Endothelial cell of umbilical vein (primary cell): Measurements from ENCODE around the gene PPM1H. TPM values are rescaled to one million over a fixed set of nuclear protein-coding genes. Genes with fewer than 3 reads are reported as not detected.

Experiments used
- BruUV-seq: library from RNA; stranded (reverse); fragments of 400-500 nt; replicated peaks from 2 replicates; lab custom pipeline; 2021; lab: Mats Ljungman, UMichigan
- CTCF ChIA-PET: fragments of 300-600, 350-600 bp; sonication (Branson Sonifier 250); formaldehyde crosslinking; loops from one replicate; lab custom pipeline; 2021; ENCODE audit warnings: antibody characterized with exemption, inconsistent platforms; lab: Charles Lee
- POLR2A ChIA-PET: fragments of 300-600, 350-600 bp; sonication (Branson Sonifier 250); formaldehyde crosslinking; loops from one replicate; lab custom pipeline; 2021; ENCODE audit warnings: antibody characterized with exemption, inconsistent platforms; lab: Charles Lee
- DNase-seq: peaks from one replicate; pipeline ENCODE4 v3.0.0-alpha.2; 2011; ENCODE audit warnings: low read depth, low spot score
- FAIRE-seq: peaks from 2 replicates; lab custom pipeline; 2011; peaks lifted over from hg19 to GRCh38; lab: Jason Lieb, UNC
- H2AFZ ChIP-seq: 2 replicates; pipeline ENCODE4 v1.6.0; 2012; ENCODE audit warnings: low read depth, low read length, control low read depth, inconsistent platforms
- H3K27ac ChIP-seq: 2 replicates; pipeline ENCODE4 v1.5.1; 2011; ENCODE audit warnings: low read depth, mild to moderate bottlenecking, control low read depth, low read length, moderate library complexity; ENCODE audit not compliant: insufficient read depth
- H3K27me3 ChIP-seq, 2 experiments: 2 replicates each; pipeline versions ENCODE4 v1.6.0 to v1.6.1; 2011; ENCODE audit warnings: low read length in 2 of 2, mixed read lengths in 1 of 2; ENCODE audit not compliant: control insufficient read depth in 2 of 2, insufficient read depth in 2 of 2
- H3K36me3 ChIP-seq, 2 experiments: 2 replicates in 1 of 2; 3 replicates in 1 of 2; pipeline ENCODE4 v1.5.1; 2011; ENCODE audit warnings: low read length in 2 of 2, mild to moderate bottlenecking in 1 of 2, moderate library complexity in 1 of 2; ENCODE audit not compliant: control insufficient read depth in 2 of 2, insufficient read depth in 2 of 2; ENCODE audit errors: extremely low read depth in 1 of 2
- H3K4me1 ChIP-seq: 3 replicates; pipeline ENCODE4 v1.5.1; 2011; ENCODE audit warnings: mild to moderate bottlenecking, low read length; ENCODE audit not compliant: control insufficient read depth, insufficient read depth; ENCODE audit errors: extremely low read depth
- H3K4me2 ChIP-seq: 2 replicates; pipeline ENCODE4 v1.6.1; 2011; ENCODE audit warnings: low read length, control low read depth, mixed read lengths; ENCODE audit not compliant: insufficient read depth
- H3K4me3 ChIP-seq, 3 experiments: fragments of 200-600 bp in 1 of 3; sonication (generic), shearing (Covaris generic) in 1 of 3; replicated peaks in 1 of 3; 2 replicates each; pipeline ENCODE4 v1.5.1; 2011 to 2016; ENCODE audit warnings: control low read depth in 3 of 3, low read length in 3 of 3, mild to moderate bottlenecking in 2 of 3, inconsistent platforms in 1 of 3, low read depth in 1 of 3, moderate library complexity in 1 of 3; ENCODE audit not compliant: insufficient read depth in 1 of 3
- H3K79me2 ChIP-seq: 2 replicates; pipeline ENCODE4 v1.6.0; 2012; ENCODE audit warnings: low read length, inconsistent platforms; ENCODE audit not compliant: control insufficient read depth, insufficient read depth
- H3K9ac ChIP-seq: replicated peaks from 2 replicates; pipeline ENCODE3; 2011; ENCODE audit warnings: low read length, control low read depth; ENCODE audit not compliant: insufficient read depth; ENCODE audit errors: extremely low read depth
- H3K9me1 ChIP-seq: replicated peaks from 3 replicates; pipeline ENCODE4 v1.6.0; 2011; ENCODE audit warnings: mild to moderate bottlenecking, low read length; ENCODE audit not compliant: control insufficient read depth, insufficient read depth; ENCODE audit errors: extremely low read depth
- H3K9me3 ChIP-seq: replicated peaks from 2 replicates; pipeline ENCODE4 v1.5.1; 2012; ENCODE audit warnings: low read length, inconsistent platforms; ENCODE audit not compliant: control insufficient read depth, insufficient read depth
- H4K20me1 ChIP-seq: replicated peaks from 2 replicates; pipeline ENCODE3; 2011; ENCODE audit warnings: mild to moderate bottlenecking, low read length; ENCODE audit not compliant: control insufficient read depth, insufficient read depth; ENCODE audit errors: extremely low read depth
- EZH2 ChIP-seq: IDR thresholded peaks from 2 replicates; pipeline ENCODE4 v1.6.1; 2012; ENCODE audit warnings: borderline replicate concordance, low read depth, mild to moderate bottlenecking, moderate library complexity, low read length, inconsistent platforms; ENCODE audit not compliant: severe bottlenecking
- FOS ChIP-seq: IDR thresholded peaks from 2 replicates; pipeline ENCODE4 v1.6.1; 2011; ENCODE audit warnings: mild to moderate bottlenecking, low read length, moderate library complexity, borderline replicate concordance; ENCODE audit not compliant: insufficient read depth
- GATA2 ChIP-seq: IDR thresholded peaks from 2 replicates; pipeline ENCODE4 v1.7.0; 2011; ENCODE audit warnings: low read depth, mild to moderate bottlenecking, moderate library complexity, mixed read lengths, low read length; ENCODE audit not compliant: insufficient read length, insufficient read depth
- JUN ChIP-seq: IDR thresholded peaks from 2 replicates; pipeline ENCODE4 v1.6.1; 2011; ENCODE audit warnings: borderline replicate concordance, low read depth; ENCODE audit not compliant: insufficient read length, insufficient read depth
- MAX ChIP-seq: IDR thresholded peaks from 2 replicates; pipeline ENCODE4 v1.6.1; 2011; ENCODE audit not compliant: insufficient read depth, insufficient read length
- MYC ChIP-seq: IDR thresholded peaks from one replicate; pipeline ENCODE4 v1.6.1; 2011; ENCODE audit warnings: mild to moderate bottlenecking, low read depth, low read length
- POLR2A ChIP-seq: IDR thresholded peaks from 2 replicates; pipeline ENCODE4 v1.6.1; 2012; ENCODE audit warnings: low read depth, mild to moderate bottlenecking, control low read depth, low read length
- POLR2AphosphoS5 ChIP-seq: IDR thresholded peaks from 2 replicates; pipeline ENCODE4 v1.6.1; 2012; ENCODE audit warnings: low read depth, mild to moderate bottlenecking, control low read depth, low read length, moderate library complexity; ENCODE audit not compliant: insufficient read depth
- dilution Hi-C: fragments of 300-500 bp; cut with MboI; formaldehyde crosslinking; loops from one replicate; pipeline ENCODE4 v1.15.0; 2019; ENCODE audit warnings: low sequenced_read_pairs; ENCODE audit not compliant: extremely low pct_ligation_motif_present
- intact Hi-C: fragments of 100-400 bp; cut with micrococcal nuclease; formaldehyde crosslinking; loops from one replicate; pipeline ENCODE4 v1.10.0; 2022
- polyA plus RNA-seq, 4 experiments: library from polyadenylated mRNA; depleted of rRNA in 3 of 4; stranded (reverse) in 3 of 4; unstranded in 1 of 4; fragments of >200 nt; gene quantifications; 2 replicates each; pipeline versions ENCODE4 v1.2.1 to v1.2.3, GENCODE V29; 2011 to 2012; ENCODE audit warnings: missing spikeins in 1 of 4
- total RNA-seq: library from RNA; stranded (reverse); gene quantifications from 2 replicates; pipeline ENCODE4 v1.2.3, GENCODE V29; 2021
- TF ChIP-seq, protein P1 (sequence below), 2 donors: IDR thresholded peaks; 1 replicate in 1 of 2; 2 replicates in 1 of 2; pipeline ENCODE4 v1.5.1; 2011; ENCODE audit warnings: low read length in 2 of 2, mild to moderate bottlenecking in 2 of 2, moderate library complexity in 2 of 2, control low read depth in 1 of 2, inconsistent platforms in 1 of 2, low read depth in 1 of 2; ENCODE audit not compliant: insufficient read depth in 1 of 2; ENCODE audit errors: extremely low read depth in 1 of 2

Gene PPM1H
- total and polyA plus RNA-seq, 2 donors (not counting 3 experiments of a cell fraction or from before 2014, with no cell fraction given), result 1.0 to 7.2 TPM

DNA sequence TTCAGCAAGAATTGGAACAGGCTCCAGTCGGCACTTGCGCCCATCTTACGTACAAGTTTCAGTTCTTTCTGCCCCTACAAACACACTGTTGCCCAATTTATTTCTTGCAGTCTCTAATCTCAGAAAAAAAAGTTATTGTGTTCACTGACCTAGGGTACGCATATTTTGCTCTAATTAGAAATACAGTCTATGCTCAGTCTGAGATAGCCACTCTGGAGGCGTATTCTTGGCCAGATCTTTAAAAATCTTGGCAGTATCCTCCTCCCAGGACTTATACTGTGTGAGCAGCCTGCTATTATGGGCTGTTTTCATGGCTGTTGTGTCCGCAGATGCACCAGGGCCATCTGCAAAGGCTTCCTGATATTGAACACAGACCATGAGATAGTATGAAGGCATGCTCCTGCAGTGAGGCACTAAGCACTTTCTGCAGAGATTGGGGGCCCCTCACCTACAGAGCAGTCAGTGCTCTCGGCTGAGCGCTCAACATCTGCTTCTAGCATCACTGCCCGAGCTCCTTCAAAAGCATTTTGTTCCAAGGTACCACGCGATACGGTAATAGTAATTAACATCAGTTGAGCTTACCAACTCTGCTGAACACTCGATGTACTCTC, 57.9 kb downstream of the PPM1H start:
- H3K9ac ChIP-seq, result no peak overlapping the region
- no peaks in the 10 kb centered on the region for H3K36me3 ChIP-seq
- H3K4me2 ChIP-seq, result no peak overlapping the region
- FAIRE-seq, result no peak
- CTCF ChIA-PET, result no interaction called here
- intact Hi-C loops, result no loop called here
- H3K79me2 ChIP-seq, result no peaks in the 10 kb centered on the region
- no TSS peak for BruUV-seq
- no peaks in the 10 kb centered on the region for H3K9me1 ChIP-seq
- peaks cover 4 to 6% of the 10 kb centered on the region in 2 experiments for H3K27me3 ChIP-seq
- no peak overlapping the region for H3K27ac ChIP-seq
- dilution Hi-C loops, result no loop called here
- DNase-seq, result no peak
- no peaks in the 10 kb centered on the region for H3K9me3 ChIP-seq
- H2AFZ ChIP-seq, result no peak overlapping the region
- H3K4me1 ChIP-seq, result no peaks in the 10 kb centered on the region
- TF ChIP-seq FOS, result no peak
- POLR2A ChIA-PET, result no interaction called here
- no peaks in the 10 kb centered on the region for H4K20me1 ChIP-seq
- H3K4me3 ChIP-seq, result no peak overlapping the region

DNA sequence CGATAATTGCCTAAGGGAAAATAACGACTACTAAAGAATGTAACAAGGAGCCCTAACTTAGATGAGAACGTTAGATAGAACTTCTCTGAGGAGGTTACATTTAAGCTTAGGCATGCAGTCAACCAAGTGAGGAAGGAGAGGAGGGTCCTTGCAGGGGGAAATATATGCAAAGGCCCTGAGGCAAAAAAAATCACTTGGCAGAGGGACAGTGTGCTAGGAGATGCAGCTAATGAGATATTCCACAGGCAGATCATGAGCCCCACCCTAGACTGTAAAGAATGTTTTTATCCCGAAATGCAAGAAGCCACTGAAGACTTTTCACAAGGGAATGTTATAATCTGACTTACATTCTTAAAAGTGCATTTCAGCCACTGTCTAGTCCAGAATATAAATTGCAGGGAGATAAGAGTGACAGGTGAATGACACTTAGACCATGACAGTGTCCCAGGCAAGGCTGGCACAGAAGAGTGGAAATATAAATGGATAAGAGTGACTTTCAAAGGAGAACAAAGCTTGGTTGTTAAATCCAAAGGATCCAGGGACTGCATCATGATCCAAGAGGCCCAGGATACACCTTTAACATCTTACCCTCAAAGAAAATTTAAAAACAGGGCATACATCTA, 61.0 kb downstream of the PPM1H start:
- no peaks in the 10 kb centered on the region for H4K20me1 ChIP-seq
- dilution Hi-C loops (no loop called here), intact Hi-C loops (no loop called here)
- BruUV-seq, result no TSS peak
- DNase-seq (no peak), FAIRE-seq (no peak)
- H3K4me3 ChIP-seq, result no peak overlapping the region
- ChIA-PET CTCF (interaction anchor here (1.0 kb wide), 1 partner anchor 29 kb away, joined by 3 read pairs; no protein-coding TSS in a partner anchor), POLR2A (no interaction called here)
- H3K4me1 ChIP-seq, result no peaks in the 10 kb centered on the region
- H2AFZ ChIP-seq, result no peak overlapping the region
- no peaks in the 10 kb centered on the region for H3K9me1 ChIP-seq
- no peaks in the 10 kb centered on the region for H3K9me3 ChIP-seq
- no peak overlapping the region for H3K9ac ChIP-seq
- no peak overlapping the region for H3K27ac ChIP-seq
- H3K36me3 ChIP-seq, result no peaks in the 10 kb centered on the region
- H3K4me2 ChIP-seq, result no peak overlapping the region
- TF ChIP-seq EZH2 (no peak), JUN (no peak), POLR2AphosphoS5 (no peak), MYC (no peak), GATA2 (no peak), FOS (no peak), MAX (no peak), POLR2A (no peak)
- TF ChIP-seq, protein P1, sequence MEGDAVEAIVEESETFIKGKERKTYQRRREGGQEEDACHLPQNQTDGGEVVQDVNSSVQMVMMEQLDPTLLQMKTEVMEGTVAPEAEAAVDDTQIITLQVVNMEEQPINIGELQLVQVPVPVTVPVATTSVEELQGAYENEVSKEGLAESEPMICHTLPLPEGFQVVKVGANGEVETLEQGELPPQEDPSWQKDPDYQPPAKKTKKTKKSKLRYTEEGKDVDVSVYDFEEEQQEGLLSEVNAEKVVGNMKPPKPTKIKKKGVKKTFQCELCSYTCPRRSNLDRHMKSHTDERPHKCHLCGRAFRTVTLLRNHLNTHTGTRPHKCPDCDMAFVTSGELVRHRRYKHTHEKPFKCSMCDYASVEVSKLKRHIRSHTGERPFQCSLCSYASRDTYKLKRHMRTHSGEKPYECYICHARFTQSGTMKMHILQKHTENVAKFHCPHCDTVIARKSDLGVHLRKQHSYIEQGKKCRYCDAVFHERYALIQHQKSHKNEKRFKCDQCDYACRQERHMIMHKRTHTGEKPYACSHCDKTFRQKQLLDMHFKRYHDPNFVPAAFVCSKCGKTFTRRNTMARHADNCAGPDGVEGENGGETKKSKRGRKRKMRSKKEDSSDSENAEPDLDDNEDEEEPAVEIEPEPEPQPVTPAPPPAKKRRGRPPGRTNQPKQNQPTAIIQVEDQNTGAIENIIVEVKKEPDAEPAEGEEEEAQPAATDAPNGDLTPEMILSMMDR (IDR thresholded peaks at IDR 0.05; ENCODE audit: extremely low read depth in 1 of 2, insufficient read depth in 1 of 2, low read depth in 1 of 2, low read length in 2 of 2), result no peak
- H3K27me3 ChIP-seq, result peaks cover 0 to 2% of the 10 kb centered on the region in 2 experiments
- H3K79me2 ChIP-seq, result no peaks in the 10 kb centered on the region
